GM23338 (cell line): ENCODE results near the gene TSPAN5. TPM values are rescaled to one million over a fixed set of nuclear protein-coding genes. Genes with fewer than 3 reads are reported as not detected.

Source experiments
- ATAC-seq: fragments of 200-7000 bp; cut with Tn5 transposase; 3 replicates; pipeline ENCODE4 v1.9.1; 2020
- DNase-seq: peaks from one replicate; pipeline ENCODE4 v3.0.0-alpha.2; 2015; ENCODE audit warnings: low spot score
- H2AFZ ChIP-seq: fragments of 200-600 bp; sonication (generic); 2 replicates; pipeline ENCODE4 v1.8.0; 2016; ENCODE audit warnings: antibody characterized with exemption, mild to moderate bottlenecking, moderate library complexity
- H3F3A ChIP-seq: fragments of 200-600 bp; sonication (generic); replicated peaks from 2 replicates; pipeline ENCODE4 v1.8.0; 2017; ENCODE audit warnings: antibody characterized with exemption, mixed run types, low read depth
- H3K27ac ChIP-seq: fragments of 200-600 bp; sonication (generic); 2 replicates; pipeline ENCODE4 v1.6.1; 2016; ENCODE audit warnings: low read depth
- H3K27me3 ChIP-seq: fragments of 200-600 bp; sonication (generic); 2 replicates; pipeline ENCODE4 v1.8.0; 2016; ENCODE audit warnings: mild to moderate bottlenecking, mixed run types, moderate library complexity; ENCODE audit not compliant: insufficient read depth
- H3K36me3 ChIP-seq: fragments of 200-600 bp; sonication (generic); 2 replicates; pipeline ENCODE4 v1.8.0; 2016; ENCODE audit warnings: mild to moderate bottlenecking; ENCODE audit not compliant: insufficient read depth
- H3K4me1 ChIP-seq: fragments of 200-600 bp; sonication (generic); 2 replicates; pipeline ENCODE4 v1.8.0; 2016; ENCODE audit warnings: mild to moderate bottlenecking, moderate library complexity; ENCODE audit not compliant: insufficient read depth
- H3K4me2 ChIP-seq: fragments of 200-600 bp; sonication (generic); 2 replicates; pipeline ENCODE4 v1.7.1; 2017; ENCODE audit warnings: mixed run types
- H3K4me3 ChIP-seq: fragments of 200-600 bp; sonication (generic); 2 replicates; pipeline ENCODE4 v1.6.1; 2016; ENCODE audit warnings: mixed run types
- H3K79me2 ChIP-seq: fragments of 200-600 bp; sonication (generic); replicated peaks from 2 replicates; pipeline ENCODE4 v1.8.0; 2017; ENCODE audit warnings: mild to moderate bottlenecking; ENCODE audit not compliant: insufficient read depth
- H3K9me2 ChIP-seq: fragments of 200-600 bp; sonication (generic); 2 replicates; pipeline ENCODE4 v1.8.0; 2017; ENCODE audit not compliant: insufficient read depth
- H4K20me1 ChIP-seq: fragments of 200-600 bp; sonication (generic); replicated peaks from 2 replicates; pipeline ENCODE4 v1.8.0; 2017; ENCODE audit warnings: mild to moderate bottlenecking; ENCODE audit not compliant: insufficient read depth
- H3K27ac Mint-ChIP-seq: 2 replicates; pipeline ENCODE4 v1.8.0; 2020; ENCODE audit warnings: inconsistent platforms, mild to moderate bottlenecking, moderate library complexity, mixed read lengths
- H3K27me3 Mint-ChIP-seq: 3 replicates; pipeline ENCODE4 v1.8.0; 2022; ENCODE audit warnings: low read depth, mild to moderate bottlenecking, moderate library complexity, mixed read lengths, inconsistent platforms; ENCODE audit not compliant: insufficient read depth, poor library complexity
- H3K36me3 Mint-ChIP-seq: 3 replicates; pipeline ENCODE4 v1.8.0; 2021; ENCODE audit warnings: low read depth, mild to moderate bottlenecking, inconsistent platforms, moderate library complexity, mixed read lengths
- H3K4me1 Mint-ChIP-seq: 3 replicates; pipeline ENCODE4 v1.8.0; 2020; ENCODE audit warnings: mild to moderate bottlenecking, inconsistent platforms, mixed read lengths
- H3K4me3 Mint-ChIP-seq: 3 replicates; pipeline ENCODE4 v1.8.0; 2021; ENCODE audit warnings: moderate library complexity, mild to moderate bottlenecking, inconsistent platforms, mixed read lengths
- H3K9me3 Mint-ChIP-seq: 3 replicates; pipeline ENCODE4 v1.8.0; 2020; ENCODE audit warnings: moderate library complexity, mild to moderate bottlenecking, inconsistent platforms, mixed read lengths
- CREB1 ChIP-seq: fragments of 250-450 bp; sonication (Bioruptor Pico); IDR thresholded peaks from 2 replicates; pipeline ENCODE4 v1.5.0; 2020; ENCODE audit warnings: low read depth, mild to moderate bottlenecking, moderate library complexity
- EZH2 ChIP-seq: fragments of 200-600 bp; sonication (generic); IDR thresholded peaks from one replicate; pipeline ENCODE4 v1.8.0; 2017; ENCODE audit warnings: antibody characterized with exemption, mild to moderate bottlenecking, low read depth; ENCODE audit not compliant: unreplicated experiment
- EZH2phosphoT487 ChIP-seq: fragments of 200-600 bp; sonication (generic); IDR thresholded peaks from one replicate; pipeline ENCODE4 v1.8.1; 2018; ENCODE audit warnings: antibody characterized with exemption; ENCODE audit not compliant: unreplicated experiment
- JUNB ChIP-seq: IDR thresholded peaks from one replicate; pipeline ENCODE4 v1.6.1; 2016; ENCODE audit warnings: antibody characterized with exemption; ENCODE audit not compliant: unreplicated experiment
- NANOG ChIP-seq: IDR thresholded peaks from 2 replicates; pipeline ENCODE4 v1.6.1; 2016; ENCODE audit warnings: antibody characterized with exemption, borderline replicate concordance
- POLR2AphosphoS5 ChIP-seq: IDR thresholded peaks from 2 replicates; pipeline ENCODE4 v1.6.1; 2016; ENCODE audit warnings: antibody characterized with exemption, low read depth
- REST ChIP-seq: IDR thresholded peaks from one replicate; pipeline ENCODE4 v1.6.1; 2018; ENCODE audit warnings: antibody characterized with exemption; ENCODE audit not compliant: unreplicated experiment
- STAT1 ChIP-seq: IDR thresholded peaks from one replicate; pipeline ENCODE4 v1.6.1; 2016; ENCODE audit warnings: antibody characterized with exemption; ENCODE audit not compliant: unreplicated experiment
- ZNF462 ChIP-seq: fragments of 250-450 bp; sonication (Bioruptor Pico); IDR thresholded peaks from 2 replicates; pipeline ENCODE4 v1.5.0; 2020; ENCODE audit warnings: mild to moderate bottlenecking, moderate library complexity
- polyA plus RNA-seq: library from polyadenylated mRNA; unstranded; fragments of >200 nt; fragmentation: Nextera tagmentation; extraction: Ambion mirVana; gene quantifications from 2 replicates; pipeline ENCODE4 v1.2.1, GENCODE V29; 2016
- total RNA-seq: library from RNA; depleted of rRNA; stranded (reverse); fragments of >200 nt; shearing (Covaris generic); gene quantifications from 2 replicates; pipeline ENCODE4 v1.2.3, GENCODE V29; 2014

TSPAN5 gene
- total and polyA plus RNA-seq, 2 experiments from 2014 or later: 18.6 to 21.5 TPM

- H3K27ac Mint-ChIP-seq: no peak overlapping the region; the same call in 1 of the 2 replicates
- no peak for TF ChIP-seq EZH2
- no peak for TF ChIP-seq JUNB
- TF ChIP-seq POLR2AphosphoS5: no peak
- Histone ChIP-seq H3K9me2 (no peaks in the 10 kb centered on the region), H3K79me2 (peaks cover 5% of the 10 kb centered on the region), H3K4me1 (peaks cover 13% of the 10 kb centered on the region), H3K4me3 (no peak overlapping the region), H3K27ac (no peak overlapping the region), H3K36me3 (no peaks in the 10 kb centered on the region), H2AFZ (no peak overlapping the region), H3K27me3 (no peaks in the 10 kb centered on the region), H3K4me2 (no peak overlapping the region; the same call in 1 of the 2 replicates), H4K20me1 (0 out of 2 replicates have a peak, but pooled peaks cover 3% of the 10 kb centered on the region), H3F3A (no peaks in the 10 kb centered on the region)
- no peak overlapping the region for H3K4me3 Mint-ChIP-seq
- no peaks in the 10 kb centered on the region for H3K9me3 Mint-ChIP-seq
- H3K27me3 Mint-ChIP-seq: peaks cover 4% of the 10 kb centered on the region
- no peaks in the 10 kb centered on the region for H3K36me3 Mint-ChIP-seq
- DNase-seq (no peak), ATAC-seq (no peak; the same call in 2 of the 3 replicates)
- peaks cover 49% of the 10 kb centered on the region for H3K4me1 Mint-ChIP-seq
These were observed 71.5 kb downstream of the TSPAN5 start for GRCh38 chr4:98586962-98587354.

GRCh38 chr4:98586291-98586961, 72.0 kb downstream of the TSPAN5 start:
- H3K4me3 ChIP-seq: no peak overlapping the region
- no peak overlapping the region; the same call in 1 of the 2 replicates for H3K4me2 ChIP-seq
- H3K36me3 ChIP-seq: no peaks in the 10 kb centered on the region
- peaks cover 13% of the 10 kb centered on the region for H3K4me1 ChIP-seq
- Mint-ChIP-seq H3K27ac (no peak overlapping the region), H3K4me1 (peaks cover 54% of the 10 kb centered on the region), H3K9me3 (no peaks in the 10 kb centered on the region), H3K36me3 (no peaks in the 10 kb centered on the region), H3K27me3 (peaks cover 4% of the 10 kb centered on the region), H3K4me3 (no peak overlapping the region)
- H4K20me1 ChIP-seq: 0 out of 2 replicates have a peak, but pooled peaks cover 6% of the 10 kb centered on the region
- peaks cover 8% of the 10 kb centered on the region for H3K79me2 ChIP-seq
- no peaks in the 10 kb centered on the region for H3K27me3 ChIP-seq
- H3F3A ChIP-seq: no peaks in the 10 kb centered on the region
- H3K27ac ChIP-seq: no peak overlapping the region
- no peak for DNase-seq
- no peaks in the 10 kb centered on the region for H3K9me2 ChIP-seq
- no peak overlapping the region for H2AFZ ChIP-seq
- no peak for ATAC-seq
- TF ChIP-seq EZH2phosphoT487 (no peak), NANOG (no peak), ZNF462 (no peak), STAT1 (no peak), REST (no peak), CREB1 (CRISPR knock-in tag) (no peak)
